ENCODE results near the gene LCN1. TPM values are rescaled to one million over a fixed set of nuclear protein-coding genes. Genes with fewer than 3 reads are reported as not detected.

The LCN1 gene
- total RNA-seq, 1 donor from 2014 or later, result not detected

DNA sequence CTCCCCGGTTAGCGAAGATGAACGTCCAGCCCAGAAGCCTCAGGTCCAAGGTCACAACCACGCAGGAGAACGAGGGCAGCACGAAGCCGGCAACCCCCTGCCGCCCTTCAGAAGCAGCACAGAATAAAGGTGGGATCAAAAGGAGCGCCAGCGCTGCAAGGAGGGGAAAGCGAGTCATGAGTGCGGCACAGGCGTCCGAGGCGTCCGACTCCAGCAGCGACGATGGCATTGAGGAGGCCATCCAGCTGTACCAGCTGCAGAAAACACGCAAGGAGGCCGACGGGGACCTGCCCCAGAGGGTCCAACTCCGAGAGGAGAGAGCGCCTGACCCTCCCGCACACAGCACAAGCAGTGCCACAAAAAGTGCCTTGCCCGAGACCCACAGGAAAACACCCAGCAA is 35.9 kb upstream of the LCN1 start:
- no peak for DNase-seq
- Mint-ChIP-seq H3K36me3 (ENCODE audit: unreplicated experiment) (no peaks in the 10 kb centered on the region), H3K9me3 (ENCODE audit: unreplicated experiment) (peaks cover 4% of the 10 kb centered on the region), H3K27ac (ENCODE audit: unreplicated experiment) (peak overlapping the region; percentile 43), H3K4me1 (ENCODE audit: low read depth, unreplicated experiment) (peaks cover 10% of the 10 kb centered on the region), H3K4me3 (ENCODE audit: unreplicated experiment) (no peak overlapping the region), H3K27me3 (ENCODE audit: unreplicated experiment) (peaks cover 5% of the 10 kb centered on the region)
- TF ChIP-seq, protein P1, sequence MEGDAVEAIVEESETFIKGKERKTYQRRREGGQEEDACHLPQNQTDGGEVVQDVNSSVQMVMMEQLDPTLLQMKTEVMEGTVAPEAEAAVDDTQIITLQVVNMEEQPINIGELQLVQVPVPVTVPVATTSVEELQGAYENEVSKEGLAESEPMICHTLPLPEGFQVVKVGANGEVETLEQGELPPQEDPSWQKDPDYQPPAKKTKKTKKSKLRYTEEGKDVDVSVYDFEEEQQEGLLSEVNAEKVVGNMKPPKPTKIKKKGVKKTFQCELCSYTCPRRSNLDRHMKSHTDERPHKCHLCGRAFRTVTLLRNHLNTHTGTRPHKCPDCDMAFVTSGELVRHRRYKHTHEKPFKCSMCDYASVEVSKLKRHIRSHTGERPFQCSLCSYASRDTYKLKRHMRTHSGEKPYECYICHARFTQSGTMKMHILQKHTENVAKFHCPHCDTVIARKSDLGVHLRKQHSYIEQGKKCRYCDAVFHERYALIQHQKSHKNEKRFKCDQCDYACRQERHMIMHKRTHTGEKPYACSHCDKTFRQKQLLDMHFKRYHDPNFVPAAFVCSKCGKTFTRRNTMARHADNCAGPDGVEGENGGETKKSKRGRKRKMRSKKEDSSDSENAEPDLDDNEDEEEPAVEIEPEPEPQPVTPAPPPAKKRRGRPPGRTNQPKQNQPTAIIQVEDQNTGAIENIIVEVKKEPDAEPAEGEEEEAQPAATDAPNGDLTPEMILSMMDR (IDR thresholded peaks at IDR 0.05; ENCODE audit: partially characterized antibody, unreplicated experiment), result no peak

DNA sequence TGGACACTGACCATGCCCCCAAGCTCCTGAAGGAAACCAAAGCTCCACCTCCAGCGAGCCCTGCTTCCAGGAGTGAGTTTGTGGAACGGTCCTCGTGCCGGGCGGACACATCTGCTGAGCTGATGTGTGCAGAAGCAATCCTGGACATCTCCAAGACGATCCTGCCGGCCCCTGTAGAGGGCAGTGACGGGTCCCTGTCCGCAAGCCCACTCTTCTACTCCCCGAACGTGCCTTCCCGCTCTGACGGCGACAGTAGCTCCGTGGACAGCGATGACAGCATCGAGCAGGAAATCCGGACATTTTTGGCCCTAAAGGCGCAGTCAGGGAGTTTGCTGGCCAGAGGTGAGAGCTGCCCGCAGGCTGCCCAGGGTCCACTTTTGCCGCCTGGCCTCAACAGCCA is 35.4 kb upstream of the LCN1 start:
- no peak for DNase-seq
- no peak overlapping the region for H3K27ac Mint-ChIP-seq (ENCODE audit: unreplicated experiment)
- H3K4me3 Mint-ChIP-seq (ENCODE audit: unreplicated experiment), result no peak overlapping the region
- H3K36me3 Mint-ChIP-seq (ENCODE audit: unreplicated experiment), result no peaks in the 10 kb centered on the region
- H3K9me3 Mint-ChIP-seq (ENCODE audit: unreplicated experiment), result peaks cover 4% of the 10 kb centered on the region
- H3K27me3 Mint-ChIP-seq (ENCODE audit: unreplicated experiment), result peaks cover 5% of the 10 kb centered on the region
- peaks cover 10% of the 10 kb centered on the region for H3K4me1 Mint-ChIP-seq (ENCODE audit: low read depth, unreplicated experiment)
- TF ChIP-seq, protein P1 (IDR thresholded peaks at IDR 0.05; ENCODE audit: partially characterized antibody, unreplicated experiment), result no peak

DNA sequence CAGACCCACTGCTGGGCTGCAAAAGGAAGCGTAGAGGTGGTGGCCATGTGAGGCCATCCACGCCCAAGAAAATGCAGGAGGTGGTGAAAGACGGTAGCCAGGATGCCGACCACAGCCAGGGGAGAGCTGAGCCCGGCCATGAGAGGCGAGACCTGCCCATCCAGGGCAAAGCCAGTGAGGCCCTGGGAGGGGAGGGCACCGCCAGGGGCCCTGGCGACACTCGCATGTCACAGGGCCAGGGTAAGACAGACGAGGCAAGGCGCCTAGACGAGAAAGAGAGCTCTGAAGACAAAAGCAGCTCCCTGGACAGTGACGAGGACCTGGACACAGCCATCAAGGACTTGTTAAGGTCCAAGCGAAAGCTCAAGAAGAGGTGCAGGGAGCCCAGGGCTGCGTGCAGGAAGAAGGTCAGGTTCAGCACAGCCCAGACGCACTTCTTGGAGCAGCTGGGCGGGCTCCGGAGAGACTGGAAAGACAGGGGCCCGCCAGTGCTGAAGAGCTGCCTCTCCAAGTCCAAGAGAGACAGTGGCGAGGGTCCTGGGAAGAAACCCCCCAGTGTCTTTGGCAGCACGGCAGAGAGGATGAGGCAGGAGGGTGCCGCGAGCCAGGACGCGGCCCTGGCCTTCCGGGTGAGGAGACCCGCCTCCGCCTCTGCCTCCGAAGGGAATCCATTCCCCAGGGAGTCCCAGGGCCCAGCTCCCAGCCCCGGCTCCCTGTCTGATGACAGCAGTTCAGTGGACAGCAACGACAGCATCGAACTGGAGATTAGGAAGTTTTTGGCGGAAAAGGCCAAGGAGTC is 34.8 kb upstream of the LCN1 start:
- TF ChIP-seq, protein P1 (IDR thresholded peaks at IDR 0.05; ENCODE audit: partially characterized antibody, unreplicated experiment), result no peak
- H3K4me3 Mint-ChIP-seq (ENCODE audit: unreplicated experiment), result no peak overlapping the region
- H3K27me3 Mint-ChIP-seq (ENCODE audit: unreplicated experiment), result peaks cover 5% of the 10 kb centered on the region
- DNase-seq, result peak; percentile 4
- H3K36me3 Mint-ChIP-seq (ENCODE audit: unreplicated experiment), result no peaks in the 10 kb centered on the region
- peaks cover 14% of the 10 kb centered on the region for H3K4me1 Mint-ChIP-seq (ENCODE audit: low read depth, unreplicated experiment)
- H3K9me3 Mint-ChIP-seq (ENCODE audit: unreplicated experiment), result peaks cover 4% of the 10 kb centered on the region
- no peak overlapping the region for H3K27ac Mint-ChIP-seq (ENCODE audit: unreplicated experiment)

DNA sequence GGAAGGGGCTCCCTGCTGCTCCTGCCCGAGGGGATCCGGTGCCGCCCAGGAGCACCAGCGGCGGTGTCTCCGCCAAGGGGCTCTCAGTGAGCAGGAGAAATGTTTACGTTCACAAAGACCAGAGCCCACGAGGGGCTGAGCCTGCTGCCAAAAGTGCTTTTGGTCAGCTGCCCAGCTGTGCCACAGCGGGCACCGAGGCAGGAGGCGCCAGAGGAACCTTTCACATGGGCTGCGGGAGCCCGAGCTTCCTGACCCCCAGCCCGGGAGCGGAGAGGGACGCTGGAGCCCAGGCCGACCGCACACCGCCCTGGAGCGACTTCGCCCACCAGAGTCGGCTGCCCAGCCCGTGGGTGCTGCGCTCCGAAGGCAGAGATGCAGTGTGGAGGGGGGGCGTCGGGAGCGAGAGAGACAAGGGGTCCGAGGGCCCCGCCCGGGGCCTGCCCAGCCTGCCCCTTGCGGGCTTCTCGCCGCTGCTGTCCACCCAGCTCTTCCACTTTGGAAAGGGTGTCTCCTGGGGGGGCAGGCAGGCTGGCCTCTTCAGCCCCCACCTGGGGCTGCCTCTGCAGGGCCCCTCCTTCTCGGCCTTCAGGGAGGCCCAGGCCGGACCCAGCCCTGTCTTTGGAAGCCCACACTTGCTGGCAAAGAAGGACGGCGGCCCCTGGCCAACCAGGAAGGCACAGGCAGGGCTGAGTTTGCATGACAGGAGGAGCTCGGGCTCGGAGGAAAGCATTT is 33.8 kb upstream of the LCN1 start:
- DNase-seq, result peak; percentile 16
- peaks cover 15% of the 10 kb centered on the region for H3K4me1 Mint-ChIP-seq (ENCODE audit: low read depth, unreplicated experiment)
- TF ChIP-seq, protein P1 (IDR thresholded peaks at IDR 0.05; ENCODE audit: partially characterized antibody, unreplicated experiment), result no peak
- peaks cover 2% of the 10 kb centered on the region for H3K9me3 Mint-ChIP-seq (ENCODE audit: unreplicated experiment)
- H3K36me3 Mint-ChIP-seq (ENCODE audit: unreplicated experiment), result no peaks in the 10 kb centered on the region
- peaks cover 5% of the 10 kb centered on the region for H3K27me3 Mint-ChIP-seq (ENCODE audit: unreplicated experiment)
- H3K27ac Mint-ChIP-seq (ENCODE audit: unreplicated experiment), result no peak overlapping the region
- H3K4me3 Mint-ChIP-seq (ENCODE audit: unreplicated experiment), result no peak overlapping the region

DNA sequence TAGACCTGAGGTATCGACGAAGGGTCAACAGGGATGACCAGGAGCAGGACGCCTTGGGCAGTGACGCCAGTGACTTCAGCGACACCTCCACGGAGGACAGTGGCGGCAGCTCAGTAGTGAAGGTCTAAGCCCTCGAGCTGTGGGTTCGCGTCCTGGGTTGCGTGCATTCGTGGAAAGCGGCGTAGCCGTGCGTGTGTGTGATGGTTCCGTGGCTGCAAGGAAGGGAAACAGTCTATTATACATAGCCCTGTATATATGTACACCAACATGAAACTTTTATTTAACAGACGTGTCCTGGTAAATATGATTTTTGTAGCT is 33.3 kb upstream of the LCN1 start:
- TF ChIP-seq, protein P1 (IDR thresholded peaks at IDR 0.05; ENCODE audit: partially characterized antibody, unreplicated experiment), result no peak
- Mint-ChIP-seq H3K4me3 (ENCODE audit: unreplicated experiment) (no peak overlapping the region), H3K9me3 (ENCODE audit: unreplicated experiment) (peaks cover 2% of the 10 kb centered on the region), H3K4me1 (ENCODE audit: low read depth, unreplicated experiment) (peaks cover 15% of the 10 kb centered on the region), H3K27me3 (ENCODE audit: unreplicated experiment) (peaks cover 5% of the 10 kb centered on the region), H3K27ac (ENCODE audit: unreplicated experiment) (no peak overlapping the region), H3K36me3 (ENCODE audit: unreplicated experiment) (no peaks in the 10 kb centered on the region)
- DNase-seq, result no peak
